ENCODE data around the gene SLC50A1. TPM values are rescaled to one million over a fixed set of nuclear protein-coding genes. Genes with fewer than 3 reads are reported as not detected.

SLC50A1 gene
- total and polyA plus RNA-seq, 9 of the 15 experiments (the other 6 are each of a cell fraction or from before 2014, with no cell fraction given) = 46.5 to 132 (median 91.9) TPM

GRCh38 chr1:155179112-155180031 lies 43.7 kb downstream of the SLC50A1 start (continued):
- no peak for TF ChIP-seq CEBPG (CRISPR knock-in tag; IDR thresholded peaks at IDR 0.05)
- TF ChIP-seq CEBPG (tag; conservative IDR thresholded peaks at IDR 0.05 in 1 of 2, IDR thresholded peaks at IDR 0.05 in 1 of 2) = peak in 1 of 2 experiments; percentile 25; a peak in 1 of 4 replicates
- TF ChIP-seq SMC3 (conservative IDR thresholded peaks at IDR 0.05; ENCODE audit: insufficient read depth, low read depth, low read length) = no peak
- TF ChIP-seq DIDO1 (tag; IDR thresholded peaks at IDR 0.05; ENCODE audit: low read depth) = no peak
- TF ChIP-seq YBX1 (IDR thresholded peaks at IDR 0.05) = no peak
- TF ChIP-seq CEBPB (tag; IDR thresholded peaks at IDR 0.05) = peak; percentile 7; the same call in 1 of the 2 replicates
- TF ChIP-seq ZNF239 (CRISPR knock-in tag; IDR thresholded peaks at IDR 0.05) = no peak
- no peak for TF ChIP-seq RCOR1 (IDR thresholded peaks at IDR 0.05; ENCODE audit: borderline replicate concordance in 1 of 2, low read depth in 2 of 2, low read length in 2 of 2)
- TF ChIP-seq NR2C2 (CRISPR knock-in tag; IDR thresholded peaks at IDR 0.05) = no peak
- TF ChIP-seq NR2C2 (tag; IDR thresholded peaks at IDR 0.05) = peak; percentile 75
- peak; percentile 11; the same call in 1 of the 2 replicates for TF ChIP-seq ZNF121 (CRISPR knock-in tag; conservative IDR thresholded peaks at IDR 0.05)
- no peak for TF ChIP-seq ETV6 (IDR thresholded peaks at IDR 0.05; ENCODE audit: borderline replicate concordance in 1 of 2, low read depth in 2 of 2, low read length in 1 of 2)
- TF ChIP-seq ETV6 (CRISPR knock-in tag; IDR thresholded peaks at IDR 0.05; ENCODE audit: borderline replicate concordance) = no peak

Data from K562 (cell line).